GM18517 (cell line): ENCODE data around the gene GGTLC1.
"Not testable (repeated sequence)": the region's sequence is repeated elsewhere in the genome, so short reads cannot be mapped to it uniquely, and the experiment has no call there.

Source experiments
- ATAC-seq: cut with Tn5 transposase; IDR thresholded peaks from one replicate; pipeline ENCODE4 v1.9.1; 2021; ENCODE audit warnings: mild to moderate bottlenecking, moderate library complexity; ENCODE audit not compliant: unreplicated experiment

GGTLC1 gene

DNA sequence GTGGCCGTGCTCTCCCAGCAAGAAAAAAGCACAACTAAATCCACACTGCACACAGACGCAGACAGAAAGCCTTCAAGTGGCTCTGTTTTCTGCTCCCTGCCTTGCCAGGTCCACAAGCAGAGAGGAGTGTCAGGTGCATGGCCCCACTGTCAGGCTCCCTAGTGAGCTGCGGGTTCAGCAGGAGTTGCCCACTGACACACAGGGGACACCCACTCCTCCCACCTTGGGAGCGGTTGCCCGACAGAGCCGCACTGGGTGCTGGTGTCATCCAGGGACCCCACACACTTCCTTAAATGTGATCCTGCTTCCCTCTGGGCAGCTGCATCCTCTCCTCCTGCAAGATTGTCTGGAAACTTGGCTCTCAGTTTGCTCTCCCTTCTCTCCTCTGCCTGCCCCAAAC lies 6.7 kb upstream of the GGTLC1 start:
- not testable (repeated sequence) for ATAC-seq

DNA sequence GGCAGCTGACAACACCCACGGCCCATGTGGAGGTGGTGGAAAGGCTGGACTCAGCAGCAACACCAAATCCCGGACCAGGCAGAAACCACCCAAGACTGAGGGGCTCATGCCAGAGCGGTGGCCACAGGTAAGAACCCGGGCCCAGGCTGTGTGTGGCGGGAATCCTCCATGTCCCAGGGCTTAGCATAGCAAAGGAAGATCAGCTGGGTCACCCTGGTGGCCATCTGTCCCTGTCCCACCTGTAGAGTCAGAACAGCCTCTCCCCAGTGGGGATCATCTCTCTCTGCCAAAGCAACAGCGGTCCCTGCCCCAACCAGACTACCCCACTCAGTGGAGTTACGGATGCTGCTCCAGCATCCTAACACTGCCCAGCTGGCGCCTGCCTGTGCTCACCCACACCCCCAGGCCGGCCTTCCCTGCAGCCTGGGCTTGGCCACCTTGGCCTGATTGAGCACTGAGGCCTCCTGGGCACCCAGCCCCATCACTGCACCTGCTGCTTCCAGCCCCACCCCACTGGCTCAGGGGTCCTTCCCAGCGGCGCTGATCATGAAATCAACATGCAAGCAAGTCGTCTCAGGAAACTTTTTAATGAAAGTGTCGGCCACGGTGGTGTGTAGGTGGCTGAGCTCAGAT lies 5.5 kb upstream of the GGTLC1 start:
- ATAC-seq = not testable (repeated sequence)

DNA sequence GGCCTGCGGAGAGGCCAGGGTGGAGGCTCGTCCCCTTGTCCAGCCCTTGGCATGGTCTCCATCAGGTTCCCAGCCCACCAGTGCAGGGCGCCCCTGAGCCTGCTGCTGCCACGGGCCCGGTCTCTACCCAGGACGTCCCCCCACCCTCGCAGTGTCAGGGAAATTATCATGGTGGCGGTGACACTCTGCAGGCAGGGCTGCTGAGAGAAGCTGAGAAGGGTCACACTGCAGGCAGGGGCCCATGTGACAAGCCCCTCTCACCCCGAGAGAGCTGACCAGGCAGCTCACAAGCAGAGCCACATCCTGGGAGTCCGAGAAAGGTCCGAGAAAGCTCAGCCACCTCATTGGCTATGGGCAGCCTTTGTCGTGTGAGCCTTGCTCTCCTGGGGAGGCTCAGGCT lies 4.9 kb upstream of the GGTLC1 start:
- not testable (repeated sequence) for ATAC-seq

DNA sequence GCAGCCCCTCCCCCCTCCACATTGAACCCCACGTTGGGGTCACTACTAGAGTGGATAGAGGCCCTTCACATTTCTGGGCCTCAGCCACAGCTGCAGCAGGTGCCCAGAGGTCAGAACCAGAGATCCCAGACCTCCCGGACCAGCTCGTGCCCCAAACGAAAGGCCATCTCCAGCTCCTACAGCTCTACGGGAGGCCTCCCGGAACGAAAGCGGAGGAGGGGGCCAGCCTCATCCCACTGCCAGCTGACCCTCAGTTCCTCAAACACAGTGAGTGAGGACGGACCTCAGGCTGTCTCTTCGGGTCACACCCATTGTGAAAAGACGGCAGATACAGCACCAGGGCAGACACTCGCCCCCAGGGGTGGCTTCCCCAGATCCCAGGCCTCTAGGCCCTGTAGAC lies 1.7 kb upstream of the GGTLC1 start:
- ATAC-seq = not testable (repeated sequence)

DNA sequence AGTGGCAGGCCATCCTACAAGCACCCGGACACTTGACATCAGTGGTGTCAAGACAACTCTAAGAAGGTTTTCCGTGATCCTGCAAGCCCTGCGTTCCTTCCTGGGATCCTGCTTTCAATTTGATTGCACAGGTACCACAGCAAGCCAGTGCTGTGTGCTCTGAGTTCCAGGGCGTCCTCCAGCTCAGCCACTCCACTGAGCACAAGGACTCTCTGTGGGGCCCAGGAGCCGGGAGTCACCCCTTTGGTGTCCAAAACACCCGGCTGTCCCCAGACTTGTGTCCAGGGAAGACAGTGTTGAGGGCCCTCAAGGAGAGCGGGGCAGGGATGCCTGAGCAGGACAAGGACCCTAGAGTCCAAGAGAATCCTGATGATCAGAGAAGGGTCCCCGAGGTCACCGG lies 387 bp upstream of the GGTLC1 start:
- not testable (repeated sequence) for ATAC-seq

DNA sequence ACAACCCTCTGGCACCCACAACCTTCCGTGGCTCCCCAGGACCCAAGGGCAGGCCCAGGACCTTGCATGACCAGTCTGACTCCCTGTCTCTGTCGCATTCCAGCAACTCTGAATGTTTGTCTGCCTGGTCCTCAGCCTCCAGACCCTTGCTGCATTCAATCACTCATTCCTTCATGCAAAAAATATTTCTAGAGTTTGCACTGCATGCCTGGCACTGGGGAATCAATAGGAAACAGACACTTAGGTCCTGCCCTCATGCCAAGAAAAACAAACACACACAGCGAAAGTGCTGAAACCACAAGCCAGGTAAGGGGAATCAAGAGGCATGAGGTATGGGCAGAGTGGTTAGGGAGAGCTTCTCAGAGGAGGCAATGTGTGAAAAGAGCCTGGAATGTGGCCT lies 1.9 kb downstream of the GGTLC1 start:
- ATAC-seq = not testable (repeated sequence)

DNA sequence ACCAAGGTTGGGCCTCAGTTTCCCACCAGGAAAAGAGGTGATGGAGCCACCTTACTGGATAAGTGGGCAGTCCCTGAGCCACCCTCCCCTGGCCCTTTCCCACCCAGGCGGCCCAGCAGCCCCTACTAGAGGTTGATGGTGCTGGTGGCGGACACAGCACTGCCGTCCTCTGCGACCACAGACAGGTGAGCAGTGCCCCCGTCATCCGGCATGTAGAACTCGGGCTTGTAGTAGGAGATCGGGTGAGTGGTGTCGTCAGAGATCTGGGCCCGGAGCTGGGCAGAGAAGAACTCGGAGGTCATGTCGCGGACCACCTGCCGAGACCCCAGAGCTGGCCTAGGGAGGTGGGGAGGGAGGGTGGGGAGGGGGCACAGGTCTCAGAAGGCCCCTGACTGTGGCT lies 2.3 kb downstream of the GGTLC1 start:
- ATAC-seq = not testable (repeated sequence)

DNA sequence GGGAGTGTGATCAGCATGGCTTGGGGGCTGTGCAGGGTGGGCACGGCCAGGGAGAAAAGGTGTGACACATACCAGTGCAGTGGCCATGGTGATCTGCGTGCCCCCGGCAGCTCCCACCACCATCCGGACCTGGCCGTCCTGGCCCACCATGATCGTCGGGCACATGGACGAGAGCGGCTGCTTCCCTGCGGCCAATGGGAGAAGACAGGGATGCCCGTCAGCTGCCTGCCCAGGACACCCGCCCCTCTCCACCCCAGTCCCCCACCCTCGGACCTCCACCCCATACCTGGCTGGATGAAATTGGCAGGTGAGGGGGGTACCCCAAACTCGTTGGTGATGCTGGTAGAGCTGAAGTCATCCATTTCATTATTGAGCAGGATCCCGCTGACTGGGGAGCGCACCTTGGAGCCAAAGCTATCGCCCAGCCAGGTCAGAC lies 2.8 kb downstream of the GGTLC1 start:
- not testable (repeated sequence) for ATAC-seq

DNA sequence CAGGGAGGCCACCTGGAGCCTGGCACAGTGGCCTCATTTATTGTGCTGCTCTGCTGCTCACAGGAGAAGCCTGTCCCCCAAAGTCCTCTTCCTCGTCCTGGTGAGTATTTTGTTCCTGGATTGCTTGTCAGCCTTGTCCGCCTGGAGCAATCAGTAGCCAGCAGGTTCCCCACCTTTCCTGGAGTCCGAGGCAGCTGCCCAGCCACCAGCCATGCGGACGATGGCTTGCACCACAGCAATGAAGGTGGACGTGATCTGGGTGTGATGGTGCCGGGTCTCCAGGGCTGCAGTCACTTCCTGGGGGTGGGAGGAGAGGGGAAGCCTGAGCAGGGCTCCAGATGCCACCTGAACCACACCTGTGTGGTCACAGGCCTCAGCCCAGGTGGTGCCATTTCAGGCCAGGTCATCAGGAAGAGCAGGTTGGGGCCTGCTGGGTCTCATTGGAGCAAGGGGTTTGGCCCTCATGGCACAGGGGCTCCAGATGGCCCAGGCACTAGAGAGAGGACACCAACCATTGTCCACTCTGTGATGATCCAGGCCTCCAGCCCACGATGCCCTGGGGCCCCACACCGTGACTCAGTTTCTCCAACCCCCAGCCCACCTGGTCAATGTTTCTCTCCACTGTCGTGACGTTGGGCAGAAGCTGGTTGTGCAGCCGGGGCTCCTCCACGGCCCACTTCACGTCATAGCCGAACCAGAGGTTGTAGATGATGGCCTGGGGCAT lies 3.4 kb downstream of the GGTLC1 start:
- ATAC-seq = not testable (repeated sequence)

DNA sequence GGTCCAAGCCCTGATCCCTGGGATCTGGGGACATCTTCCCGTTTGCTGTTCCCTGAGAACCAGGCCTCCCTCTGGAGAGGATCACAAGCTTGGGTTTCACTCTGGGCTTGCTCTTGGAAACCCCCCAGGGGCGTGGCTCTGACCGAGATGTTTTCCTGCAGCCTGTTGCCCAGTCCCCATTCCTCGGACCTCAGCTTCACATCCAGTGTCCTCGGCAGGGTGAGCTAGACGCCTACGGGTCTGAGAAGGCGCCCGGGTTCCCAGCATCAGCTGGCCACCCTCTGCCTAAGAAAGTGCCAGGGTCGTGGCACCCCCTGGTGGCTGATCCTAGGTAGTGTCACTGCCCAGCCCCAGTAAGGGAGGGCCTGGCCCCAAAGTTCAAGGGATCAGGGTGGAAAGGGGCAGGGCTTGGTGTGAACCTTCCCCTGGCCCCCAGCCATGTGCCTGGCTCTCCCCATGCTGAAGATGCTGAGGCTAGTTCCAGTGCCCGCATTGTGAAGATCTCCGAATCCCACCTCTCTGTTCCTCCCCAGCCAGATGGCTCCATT lies 4.0 kb downstream of the GGTLC1 start:
- not testable (repeated sequence) for ATAC-seq

DNA sequence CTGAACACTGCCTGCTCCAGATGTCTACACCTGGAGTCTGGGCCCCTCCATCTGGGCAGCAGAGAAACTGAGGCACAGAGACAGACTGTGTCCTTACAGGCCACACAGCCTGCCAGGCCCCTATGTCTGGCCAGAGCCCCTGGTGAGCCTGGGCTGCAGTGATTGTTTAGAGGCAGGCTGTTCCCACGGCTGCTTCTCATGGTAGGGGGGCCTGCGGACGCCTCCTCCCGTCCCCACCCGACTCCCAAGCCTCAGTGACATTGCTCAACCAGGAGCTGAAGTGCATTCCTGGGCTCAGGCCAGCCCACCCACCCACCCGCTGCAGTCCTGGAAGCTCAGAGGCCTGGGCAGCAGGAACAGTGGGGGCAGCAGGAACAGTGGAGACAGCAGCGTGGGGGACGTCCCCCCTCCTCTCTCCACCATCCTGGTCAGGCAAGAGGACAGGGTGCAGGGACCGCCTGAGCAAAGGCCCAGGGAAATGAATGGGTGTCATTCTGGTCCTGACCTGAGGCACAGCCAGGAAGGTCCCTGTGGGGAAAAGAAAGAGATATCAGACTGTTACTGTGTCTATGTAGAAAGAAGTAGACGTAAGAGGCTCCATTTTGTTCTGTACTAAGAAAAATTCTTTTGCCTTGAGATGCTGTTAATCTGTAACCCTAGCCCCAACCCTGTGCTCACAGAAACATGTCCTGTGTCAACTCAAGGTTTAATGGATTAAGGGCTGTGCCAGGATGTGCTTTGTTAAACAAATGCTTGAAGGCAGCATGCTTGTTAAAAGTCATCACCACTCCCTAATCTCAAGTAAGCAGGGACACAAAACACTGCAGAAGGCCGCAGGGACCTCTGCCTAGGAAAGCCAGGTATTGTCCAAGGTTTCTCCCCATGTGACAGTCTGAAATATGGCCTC lies 6.2 kb downstream of the GGTLC1 start:
- not testable (repeated sequence) for ATAC-seq

DNA sequence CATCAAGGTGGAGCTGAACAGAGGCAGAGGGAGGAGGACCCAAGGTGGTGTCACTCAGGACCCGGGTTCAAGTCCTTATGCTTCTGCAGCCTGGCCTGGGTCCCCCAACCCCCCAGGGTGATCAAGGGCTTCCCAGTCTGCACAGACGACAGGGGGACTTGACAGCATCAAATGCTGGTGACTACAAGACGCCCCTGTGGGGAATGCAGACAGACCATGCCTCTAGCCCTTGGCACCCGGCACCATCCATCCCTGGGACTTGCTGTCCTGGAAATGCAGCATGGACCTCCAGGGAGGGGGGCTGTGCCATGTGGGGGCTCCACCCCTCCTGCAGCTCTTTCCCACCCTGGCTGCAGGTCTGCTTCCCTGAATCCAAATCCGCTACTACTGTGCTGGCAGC lies 7.1 kb downstream of the GGTLC1 start:
- ATAC-seq = not testable (repeated sequence)

DNA sequence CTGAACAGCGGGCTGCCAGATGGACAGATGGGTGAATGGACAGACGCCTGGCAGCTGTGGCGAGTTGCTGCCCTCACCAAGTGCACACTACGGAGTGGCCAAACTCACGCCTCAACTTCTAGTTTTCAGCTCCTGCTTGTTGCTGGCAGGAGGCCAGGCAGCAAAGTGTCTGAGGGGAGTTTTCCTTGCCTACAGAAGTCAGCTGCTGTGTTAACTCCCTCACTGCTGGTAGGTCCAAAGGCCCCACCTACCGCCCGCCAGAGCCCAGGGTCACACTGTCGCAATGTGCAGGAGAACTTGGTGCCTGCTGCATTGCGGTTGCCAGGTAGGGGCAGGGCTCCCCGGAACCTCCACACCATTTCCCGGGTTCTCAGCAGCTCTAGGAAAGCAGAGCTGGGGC lies 7.6 kb downstream of the GGTLC1 start:
- ATAC-seq = not testable (repeated sequence)

DNA sequence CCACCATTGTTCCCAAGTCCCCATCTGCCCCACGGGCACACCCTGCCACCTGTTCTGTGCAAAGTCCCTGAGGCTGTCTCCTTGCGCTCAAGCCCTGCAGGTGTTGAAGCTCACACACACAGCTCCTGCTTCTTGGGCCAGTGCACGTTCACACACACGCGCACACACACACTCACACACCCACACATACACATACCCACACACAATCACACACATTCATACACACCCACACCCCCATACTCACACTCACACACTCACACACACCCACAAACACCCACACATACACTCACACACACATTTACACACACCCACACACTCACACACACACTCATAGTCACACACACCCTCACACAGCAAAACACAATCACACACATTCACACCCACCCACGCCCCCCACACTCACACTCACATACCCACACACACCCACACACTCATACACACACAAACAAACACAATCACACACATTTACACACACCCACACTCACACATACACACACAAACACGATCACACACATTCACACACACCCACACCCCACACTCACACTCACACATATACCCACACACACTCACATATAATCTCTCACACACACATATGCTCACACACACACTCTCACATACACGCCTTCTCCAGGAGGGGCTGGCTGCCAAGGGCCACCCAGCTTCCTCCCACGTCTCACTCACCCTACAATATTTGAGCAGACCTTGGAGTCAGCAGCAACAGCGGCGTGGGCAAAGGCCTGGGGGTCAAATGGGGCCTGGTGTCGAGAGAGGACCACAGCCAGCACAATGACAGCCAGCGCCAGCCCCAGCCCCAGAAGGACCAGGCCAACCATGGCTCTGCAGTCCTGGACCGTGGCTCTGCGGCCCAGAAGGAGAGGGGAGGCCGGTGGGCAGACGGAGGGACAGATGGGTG lies 8.4 kb downstream of the GGTLC1 start:
- ATAC-seq = not testable (repeated sequence)

DNA sequence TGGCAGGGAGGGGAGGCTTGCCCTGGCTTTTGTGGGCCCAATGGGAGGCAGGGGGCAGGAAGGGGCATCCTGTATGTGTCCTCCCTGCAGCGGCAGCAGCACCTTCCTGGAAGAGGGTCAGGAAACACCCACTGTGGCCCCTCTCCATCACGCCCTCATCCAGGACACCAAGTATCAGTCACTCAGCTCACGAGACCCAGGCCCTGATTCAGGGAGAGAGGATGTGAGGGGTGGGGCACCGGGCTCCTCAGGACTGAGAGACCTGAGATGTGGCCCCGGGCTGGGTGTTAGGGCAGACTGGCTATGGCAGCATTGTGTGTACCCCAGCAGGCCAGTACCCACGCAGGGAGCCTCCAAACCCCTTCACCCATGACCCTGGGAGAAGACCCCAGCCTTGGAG lies 9.2 kb downstream of the GGTLC1 start:
- ATAC-seq = not testable (repeated sequence)

DNA sequence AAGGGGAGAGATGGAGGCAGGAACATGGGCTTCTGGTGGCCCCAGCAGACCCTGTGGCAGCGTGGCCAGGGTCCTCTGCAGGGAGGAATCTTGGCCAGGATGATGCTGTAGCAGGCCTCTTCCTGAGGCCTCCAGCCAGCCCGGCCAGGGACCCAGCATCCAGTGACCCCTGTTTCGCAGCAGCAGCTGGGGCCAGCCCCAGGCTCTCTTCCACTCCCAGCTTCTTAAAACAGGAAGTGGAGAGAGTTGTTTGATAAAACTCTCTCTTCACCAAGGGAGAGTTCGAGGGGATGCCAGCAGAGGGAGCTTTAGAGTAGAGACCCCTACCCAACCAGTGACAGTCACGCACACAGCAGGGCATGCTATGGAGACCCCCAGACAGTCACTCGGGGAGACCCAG lies 10.1 kb downstream of the GGTLC1 start:
- not testable (repeated sequence) for ATAC-seq

DNA sequence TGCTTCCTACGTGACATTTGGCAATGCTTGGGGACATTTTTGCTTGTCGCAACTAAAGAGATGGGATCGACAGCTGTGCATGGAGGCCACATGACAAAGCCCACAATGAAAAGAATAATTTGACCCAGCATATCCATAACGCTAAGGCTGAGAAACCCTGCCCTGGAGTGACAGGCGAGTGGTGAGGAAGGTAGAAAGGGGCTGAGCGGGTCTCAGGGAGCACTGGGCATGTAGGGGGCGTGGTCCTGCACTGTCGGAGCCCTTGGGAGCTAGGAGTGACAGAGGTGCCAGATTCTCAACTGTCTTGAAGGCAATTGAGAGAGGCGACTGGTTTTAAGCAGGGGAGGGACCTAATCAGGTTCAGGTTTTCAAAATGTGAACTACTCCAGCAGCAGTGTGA lies 13.6 kb downstream of the GGTLC1 start:
- no peak for ATAC-seq

DNA sequence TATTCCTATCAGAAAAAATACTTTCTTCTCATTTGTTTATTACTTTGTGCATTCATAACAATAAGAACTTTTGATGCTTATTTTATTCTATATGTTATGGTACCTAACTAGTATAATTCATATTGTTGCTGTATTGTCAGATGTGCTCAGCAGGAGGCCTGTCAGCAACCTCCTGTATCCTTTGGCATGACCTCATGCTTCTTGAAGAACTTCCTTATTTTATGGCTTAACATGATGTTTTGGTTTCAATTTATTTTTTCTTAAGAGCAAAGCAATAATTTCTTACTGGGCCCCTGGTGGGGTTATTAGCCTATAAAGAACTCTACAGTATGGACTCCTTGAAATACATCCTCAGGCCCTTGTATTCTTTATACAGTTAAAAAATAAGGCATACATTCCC lies 17.3 kb downstream of the GGTLC1 start:
- no peak for ATAC-seq

DNA sequence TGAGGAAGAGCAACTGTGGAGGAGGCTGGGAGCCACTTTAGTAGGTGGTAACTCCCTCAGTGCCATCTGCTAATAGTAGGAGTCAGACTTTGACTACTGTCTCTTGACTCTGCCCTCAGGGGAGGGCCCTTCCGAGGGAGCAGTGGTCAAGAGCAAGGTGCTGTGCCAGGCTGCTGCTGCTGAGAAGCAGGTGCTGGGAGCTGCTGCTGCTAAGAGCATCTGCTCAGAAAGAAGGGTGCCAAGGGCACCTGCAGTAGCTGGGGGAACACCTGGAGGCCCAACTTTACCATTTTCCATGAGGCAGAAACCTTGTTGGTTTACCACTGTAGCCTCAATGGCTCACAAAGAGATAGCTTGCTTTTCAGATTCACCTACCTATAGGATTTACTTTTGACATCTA lies 18.5 kb downstream of the GGTLC1 start:
- ATAC-seq = no peak

DNA sequence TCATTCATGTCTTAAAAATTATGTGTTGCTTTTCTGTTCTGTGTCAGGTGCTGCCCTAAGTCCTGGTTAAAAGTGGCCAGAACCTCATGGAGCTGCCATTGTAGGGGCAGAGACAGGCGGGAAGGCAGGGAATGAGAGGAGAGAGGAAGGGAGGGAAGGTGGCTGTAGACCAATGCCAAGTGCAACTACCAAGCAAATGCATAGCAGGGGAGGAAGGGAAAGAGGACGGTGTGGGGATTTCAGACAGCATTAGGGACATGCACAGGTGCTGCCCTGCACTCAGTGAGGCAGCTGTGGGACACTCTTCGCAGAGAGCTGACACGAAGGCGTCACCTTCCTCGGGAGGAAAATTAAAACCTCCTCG lies 21.0 kb downstream of the GGTLC1 start:
- ATAC-seq = no peak
